NCI-H2227 treated with DMSO at 0.1 percent for 48 hours (cell line): ENCODE data around the gene ALG12.
"Not testable (repeated sequence)": the region's sequence is repeated elsewhere in the genome, so short reads cannot be mapped to it uniquely, and the experiment has no call there.

Experiments used
- DNase-seq: peaks from one replicate; lab custom pipeline; 2025; lab: John Stamatoyannopoulos, UW

The ALG12 gene

DNA sequence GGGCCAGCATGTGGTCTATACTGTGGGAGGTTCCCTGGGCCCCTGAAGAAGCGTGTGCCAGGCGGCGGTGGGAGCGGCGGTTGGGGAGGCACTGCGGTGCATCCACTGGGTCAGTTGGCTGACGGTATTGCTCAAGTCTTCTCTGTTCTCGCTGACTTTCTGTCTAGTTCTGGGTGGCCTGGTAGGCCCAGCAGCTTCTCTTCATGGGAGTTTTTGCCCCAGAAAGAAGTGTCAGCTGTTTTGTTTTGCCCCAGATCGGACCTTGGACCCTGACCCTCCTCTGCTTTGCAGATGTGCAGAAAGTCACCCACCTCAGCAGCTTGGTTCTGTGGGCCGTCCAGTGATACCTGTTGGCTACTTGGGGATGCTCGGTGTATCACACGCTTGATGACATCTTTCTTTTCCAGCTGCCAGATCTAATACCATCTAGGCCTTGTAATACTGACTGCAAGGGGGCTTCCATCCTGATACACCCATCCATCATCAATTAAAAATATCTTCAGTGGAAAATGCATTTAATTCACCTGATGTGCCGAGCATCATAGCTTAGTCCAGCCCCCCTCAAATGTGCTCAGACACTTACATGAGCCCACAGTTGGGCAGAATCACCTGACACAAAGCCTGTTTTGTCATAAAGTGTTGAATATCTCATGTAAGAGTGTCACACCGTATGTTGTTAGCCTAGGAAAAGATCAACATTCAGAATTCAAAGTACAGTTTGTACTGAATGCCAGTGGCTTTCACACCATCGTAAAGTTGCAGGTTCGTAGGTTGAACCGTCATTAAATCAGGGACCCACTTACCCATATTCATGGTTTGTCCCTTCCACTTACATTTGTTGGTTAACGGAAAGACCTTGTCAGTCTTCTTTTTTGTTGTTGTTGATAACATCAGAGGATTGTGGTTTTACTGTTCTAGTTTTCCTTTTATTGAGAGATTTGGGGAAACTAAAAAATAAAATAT lies 50.7 kb downstream of the ALG12 start:
- DNase-seq, result no peak

DNA sequence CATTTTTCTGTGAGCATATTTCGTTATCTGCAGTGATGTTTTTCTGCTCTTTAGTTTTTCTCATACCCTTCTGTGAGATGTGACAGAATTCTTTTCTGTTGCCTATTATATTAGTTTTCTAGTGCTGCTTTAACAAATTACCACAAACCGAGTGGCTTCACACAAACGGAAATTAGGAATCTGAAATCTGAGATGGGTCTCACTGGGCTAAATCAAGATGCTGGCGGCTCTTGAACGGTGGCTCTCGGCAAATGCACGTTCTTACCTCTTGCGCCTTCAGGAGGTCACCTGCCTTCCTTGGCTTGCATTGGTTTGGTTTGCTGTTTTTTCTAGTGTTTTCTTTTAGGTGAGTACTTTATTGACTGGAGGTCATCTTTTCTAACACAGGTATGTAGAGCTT lies 51.6 kb downstream of the ALG12 start:
- no peak for DNase-seq

DNA sequence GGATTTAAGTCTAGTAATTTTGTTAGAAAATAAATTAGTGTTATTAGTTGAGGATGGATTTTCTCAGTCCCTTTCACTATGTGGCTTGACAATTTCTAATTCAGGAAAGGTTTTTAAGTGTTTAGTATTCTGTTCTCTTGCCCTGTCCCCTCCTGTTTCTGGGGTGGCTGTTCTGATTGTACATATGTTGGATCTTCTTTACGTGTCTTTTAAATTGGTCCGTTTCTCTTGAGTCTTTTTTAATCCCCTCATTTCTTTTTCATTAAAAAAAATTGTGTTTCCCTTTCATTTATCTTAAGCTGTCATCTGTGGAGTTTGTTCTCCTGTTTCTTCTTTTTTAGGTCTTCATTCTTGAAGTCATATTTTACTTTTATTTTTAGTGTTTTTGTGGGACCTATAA lies 52.1 kb downstream of the ALG12 start:
- DNase-seq, result no peak

DNA sequence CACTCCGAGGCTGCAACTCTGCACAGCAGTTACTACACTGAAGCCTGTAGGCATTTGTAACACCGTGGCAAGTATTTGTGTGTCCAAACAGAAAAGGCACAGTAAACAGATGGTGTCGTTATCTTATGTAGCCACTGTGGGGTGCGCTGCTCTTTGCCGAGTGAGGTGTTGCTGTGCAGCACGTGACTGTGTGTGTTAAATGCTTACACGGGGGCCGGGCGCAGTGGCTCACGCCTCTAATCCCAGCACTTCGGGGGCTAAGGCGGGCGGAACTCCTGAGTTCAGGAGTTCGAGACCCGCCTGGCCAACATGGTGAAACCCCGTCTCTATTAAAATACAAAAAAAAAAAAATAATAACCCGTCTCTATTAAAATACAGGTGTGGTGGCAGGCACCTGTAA lies 53.1 kb downstream of the ALG12 start:
- no peak for DNase-seq

DNA sequence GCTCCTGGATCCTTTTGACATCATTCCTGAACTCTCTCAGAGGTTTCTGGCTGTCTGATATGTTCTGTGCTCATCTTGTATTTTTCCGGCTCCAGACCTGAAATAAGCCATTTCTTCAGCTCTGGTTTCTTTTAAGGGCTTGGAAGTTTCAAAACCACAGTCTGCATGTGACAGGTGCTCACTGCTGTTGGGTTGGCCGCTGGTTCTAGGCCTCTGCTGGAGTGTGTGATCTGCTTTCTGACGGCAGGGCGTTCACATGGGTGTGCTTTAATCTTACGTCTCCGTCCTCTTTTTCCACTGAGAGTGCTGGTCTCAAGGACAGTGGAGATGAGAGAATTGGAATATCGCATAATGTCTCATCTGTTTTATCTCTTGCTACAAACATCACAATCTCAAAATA lies 54.3 kb downstream of the ALG12 start:
- DNase-seq, result no peak

DNA sequence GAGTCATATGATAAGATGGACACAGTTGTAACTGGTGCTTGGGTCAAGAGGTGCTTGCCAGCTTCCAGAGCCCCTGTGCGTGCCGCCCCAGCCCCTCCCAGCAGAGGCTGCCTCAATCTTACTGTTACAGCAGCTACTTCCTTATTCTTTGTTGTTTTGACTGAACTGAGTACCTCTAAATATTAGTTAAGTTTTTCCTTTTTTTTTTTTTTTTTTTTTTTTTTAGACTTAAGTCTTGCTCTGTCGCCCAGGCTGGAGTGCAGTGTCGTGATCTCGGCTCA lies 55.8 kb downstream of the ALG12 start:
- no peak for DNase-seq

DNA sequence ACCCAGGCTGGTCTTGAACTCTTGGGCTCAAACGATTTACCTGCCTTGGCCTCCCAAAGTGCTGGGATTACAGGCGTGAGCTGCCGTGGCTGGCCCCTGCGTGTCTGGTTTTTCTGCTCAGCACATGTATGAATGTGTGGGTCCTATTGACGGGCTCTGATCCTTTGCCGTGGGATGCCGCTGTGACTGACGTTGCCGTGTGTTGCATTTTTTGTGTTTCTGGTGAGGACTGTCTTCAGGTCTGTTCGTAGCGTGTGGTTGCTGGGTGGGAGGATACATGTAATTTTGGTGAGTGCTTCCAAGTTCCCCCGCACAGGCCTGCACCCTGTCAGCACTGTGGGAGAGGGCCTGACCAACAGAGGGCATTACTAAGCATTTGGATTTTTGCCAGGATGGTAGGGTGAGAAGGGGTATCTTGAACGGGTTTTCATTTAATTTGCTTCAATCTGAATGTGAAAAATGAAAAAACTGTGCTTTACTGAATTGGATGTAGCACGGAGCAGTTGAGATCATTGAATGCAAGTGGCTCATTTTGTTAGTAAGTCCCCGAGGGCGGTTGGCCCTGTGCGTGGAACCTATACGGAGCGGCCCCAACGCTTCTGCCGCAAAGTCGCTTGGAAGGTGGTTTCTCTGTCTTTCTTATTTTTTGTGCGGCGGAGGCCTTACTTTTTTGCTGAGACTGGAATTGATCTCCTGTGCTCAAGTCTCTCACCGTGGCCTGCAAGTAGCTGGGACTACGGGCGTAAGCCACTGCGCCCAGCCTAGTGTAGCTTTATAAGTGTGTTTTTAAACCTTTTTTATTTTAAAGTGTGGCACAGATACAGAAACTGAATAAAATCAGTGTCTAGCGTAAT lies 56.4 kb downstream of the ALG12 start:
- DNase-seq, result no peak

DNA sequence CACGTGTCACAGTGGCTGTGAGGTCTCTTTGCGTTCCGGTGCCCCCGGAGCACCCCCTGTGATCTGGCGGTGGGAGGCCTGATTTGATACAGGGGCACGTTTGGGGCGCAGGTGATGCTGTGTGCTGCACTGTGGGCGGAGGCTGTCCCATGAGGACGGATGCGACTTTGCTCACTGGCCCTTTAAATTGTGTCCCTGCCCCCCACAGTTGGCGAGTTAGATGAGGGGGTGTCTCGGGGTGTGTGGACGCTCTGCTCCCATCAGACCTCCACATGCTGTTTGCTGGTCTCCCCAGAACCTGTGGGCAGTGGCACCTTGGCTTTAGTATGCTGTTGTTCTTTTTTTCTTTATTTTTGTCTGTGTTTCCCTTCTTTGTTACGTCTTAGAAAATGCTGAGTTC lies 59.4 kb downstream of the ALG12 start:
- DNase-seq, result no peak

DNA sequence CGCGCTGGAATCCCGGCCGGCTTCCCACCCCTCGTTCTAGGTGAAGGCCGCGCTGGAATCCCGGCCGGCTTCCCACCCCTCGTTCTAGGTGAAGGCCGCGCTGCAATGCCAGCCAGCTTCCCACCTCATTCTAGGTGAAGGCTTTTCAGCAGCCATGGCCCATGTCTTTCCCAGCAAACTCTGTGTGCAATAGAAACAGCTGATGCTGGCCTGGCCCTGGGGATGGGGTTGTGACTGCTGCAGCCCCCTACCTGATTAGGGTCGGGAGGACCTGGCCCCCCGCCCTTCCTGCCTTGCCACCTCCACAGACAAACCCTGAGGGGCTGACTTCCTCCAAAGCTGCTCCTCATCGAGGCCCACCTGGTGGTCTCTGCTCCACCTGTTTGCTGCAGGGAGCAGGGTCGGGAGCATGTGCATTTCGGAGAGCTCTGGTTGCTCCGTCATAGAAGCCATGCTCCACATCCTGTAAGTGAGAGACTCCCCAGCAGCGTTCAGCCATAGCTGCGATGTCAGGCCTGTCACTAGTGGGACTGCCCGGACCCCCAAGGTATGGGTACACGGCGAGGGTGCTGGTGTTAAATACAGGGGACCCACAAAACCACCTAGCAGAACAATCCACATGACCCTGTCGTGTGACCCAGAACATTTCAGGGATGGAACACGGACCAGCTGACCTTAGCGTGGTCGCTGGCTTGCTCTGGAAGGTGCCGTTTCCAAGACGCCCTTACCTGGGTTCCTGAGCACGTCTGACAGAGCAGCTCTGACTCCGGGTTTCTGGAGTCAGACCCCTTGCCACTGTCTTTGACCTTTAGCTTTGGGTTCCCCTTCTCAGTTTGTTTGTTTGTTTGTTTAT lies 61.2 kb downstream of the ALG12 start:
- DNase-seq, result no peak

DNA sequence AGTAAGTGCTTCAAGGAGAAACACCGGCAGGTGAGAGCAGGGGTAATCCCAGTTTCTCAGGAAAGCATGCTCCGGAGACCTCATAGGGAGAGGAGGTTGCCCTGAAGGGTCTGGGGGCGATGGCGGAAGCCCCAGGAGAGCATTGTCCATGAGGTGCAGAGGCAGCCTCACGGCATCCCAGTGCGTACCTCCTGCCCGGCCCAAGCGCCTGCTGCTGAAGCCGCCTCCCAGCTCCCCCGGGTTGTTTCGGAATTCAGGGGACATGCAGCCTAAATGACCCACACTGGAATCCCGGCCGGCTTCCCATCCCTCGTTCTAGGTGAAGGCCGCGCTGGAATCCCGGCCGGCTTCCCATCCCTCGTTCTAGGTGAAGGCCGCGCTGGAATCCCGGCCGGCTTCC lies 61.9 kb downstream of the ALG12 start:
- no peak for DNase-seq

DNA sequence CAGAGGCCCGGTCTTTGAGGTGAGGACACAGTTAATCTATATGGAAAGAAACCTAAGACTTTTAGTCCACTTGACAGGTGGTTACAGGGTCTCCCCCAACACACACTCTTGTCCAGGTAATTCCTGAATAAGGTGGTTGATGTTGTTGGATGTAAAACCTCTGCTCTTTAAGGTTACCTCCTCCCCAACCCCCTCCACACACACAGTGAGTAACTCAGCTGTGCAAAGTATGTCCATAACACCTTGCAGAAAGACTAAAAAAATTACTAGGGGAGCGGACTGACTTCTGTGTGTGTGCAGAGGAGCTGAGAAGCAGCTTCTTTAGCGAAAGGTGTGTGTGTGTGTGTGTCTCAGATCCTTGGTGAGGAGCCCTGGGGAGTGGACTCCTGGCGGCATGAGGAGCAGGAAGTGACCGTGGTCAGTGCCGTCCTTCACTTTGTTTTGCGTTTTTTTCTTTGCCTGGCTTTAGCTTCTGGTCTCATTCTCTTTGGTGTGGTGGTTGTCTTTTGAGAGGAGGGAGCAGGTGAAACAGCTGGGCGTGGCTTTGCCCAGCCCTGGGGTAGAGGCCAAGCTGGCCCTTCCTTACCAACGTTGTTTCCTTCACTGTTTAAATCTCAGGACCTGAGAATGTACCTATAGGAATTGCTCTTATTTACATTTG lies 62.9 kb downstream of the ALG12 start:
- no peak for DNase-seq

DNA sequence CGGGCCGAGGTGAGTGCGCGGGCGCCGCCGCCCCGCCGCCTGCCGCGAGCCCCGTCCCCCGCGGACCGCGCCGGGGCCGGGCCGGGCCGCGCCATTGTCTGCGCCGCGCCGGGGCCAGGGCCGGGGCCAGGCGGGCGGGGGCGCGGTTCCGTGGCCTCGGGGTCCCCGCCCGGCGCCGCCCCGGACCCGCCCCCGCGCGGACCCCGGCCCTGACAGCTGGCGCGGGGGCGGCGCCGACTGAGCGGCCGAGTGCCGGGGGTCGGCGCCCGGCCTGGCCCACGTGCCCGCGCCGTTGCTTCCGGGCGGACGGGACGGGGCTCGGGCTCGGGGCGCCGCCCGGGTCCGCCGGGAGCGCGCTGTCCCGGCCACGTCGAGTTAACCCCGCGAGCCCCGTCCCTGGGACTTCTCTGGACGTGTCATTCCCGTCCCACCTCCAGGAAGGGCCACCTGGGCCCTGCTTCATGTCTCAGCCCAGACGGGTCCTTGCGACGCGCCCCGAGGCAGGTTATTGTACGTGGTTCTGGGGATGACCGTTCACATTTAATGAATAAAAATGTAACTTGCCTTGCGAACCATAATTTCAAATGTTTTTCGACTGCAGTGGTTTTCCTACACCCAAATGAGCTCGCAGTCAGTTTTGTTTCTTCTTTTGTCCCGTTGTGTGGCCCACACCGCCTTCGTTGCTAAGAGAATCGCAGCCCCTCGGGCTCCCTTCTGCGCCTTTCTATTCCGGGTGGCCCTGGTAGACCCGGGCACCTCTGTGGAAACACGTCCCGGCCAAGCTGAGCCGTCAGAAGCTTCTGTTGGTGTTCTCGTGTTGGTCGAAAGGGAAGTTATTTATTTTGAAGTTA lies 64.0 kb downstream of the ALG12 start:
- DNase-seq, result no peak

DNA sequence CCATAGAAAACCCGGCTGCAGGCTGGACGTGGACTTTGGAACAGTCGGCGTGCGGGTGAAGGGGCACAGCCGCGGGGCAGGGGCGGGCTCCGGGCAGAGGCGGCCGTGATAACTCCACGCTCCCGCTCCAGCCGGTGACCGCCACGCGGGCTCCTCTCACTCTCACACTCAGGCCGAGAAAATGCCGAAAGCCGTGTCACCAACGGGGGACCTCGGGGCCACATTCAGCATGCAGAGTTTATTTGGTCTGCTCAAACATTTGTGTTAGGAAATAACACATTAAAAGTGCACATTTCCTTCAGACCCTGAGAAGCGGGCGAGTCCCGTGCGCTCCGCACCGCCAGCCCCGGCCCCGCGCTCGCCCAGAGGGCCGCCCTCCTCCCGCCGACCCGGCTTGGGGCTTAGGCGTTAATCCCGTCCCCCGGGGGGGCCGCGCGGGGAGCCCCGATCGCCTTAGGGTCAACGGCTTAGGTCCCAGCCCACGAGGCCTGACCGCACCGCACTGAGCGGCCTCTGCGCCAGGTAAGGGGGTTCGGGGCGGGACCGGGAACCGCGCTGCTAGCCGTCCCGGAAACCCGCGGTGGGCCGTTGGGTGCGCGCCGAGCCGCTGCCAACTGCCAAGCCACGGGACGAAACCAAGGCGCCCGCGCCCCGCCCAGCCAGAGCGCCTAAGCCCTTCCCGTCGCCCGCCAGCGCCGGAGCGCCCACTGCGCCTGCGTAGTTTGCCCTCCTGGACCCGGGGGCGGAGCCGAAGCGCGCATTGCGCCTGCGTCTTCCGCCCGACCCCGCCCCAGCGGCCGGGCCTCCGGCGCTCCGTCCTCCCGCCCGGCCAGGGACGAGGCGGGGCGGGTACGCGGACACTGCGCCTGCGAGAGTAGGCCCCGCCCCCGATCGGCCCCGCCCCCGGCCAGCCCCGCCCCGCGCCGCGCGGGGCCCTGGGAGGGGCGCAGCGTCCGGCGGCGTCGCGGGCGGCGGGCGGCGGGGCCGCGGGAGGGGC lies 65.0 kb downstream of the ALG12 start, which contains the start of gene ZBED4:
Gene ZBED4 (plus strand): TSS at position 947 of the 997 bp plus-strand sequence. CDS start 29,819 bp downstream, outside the sequence.
- peak; percentile 92 for DNase-seq

DNA sequence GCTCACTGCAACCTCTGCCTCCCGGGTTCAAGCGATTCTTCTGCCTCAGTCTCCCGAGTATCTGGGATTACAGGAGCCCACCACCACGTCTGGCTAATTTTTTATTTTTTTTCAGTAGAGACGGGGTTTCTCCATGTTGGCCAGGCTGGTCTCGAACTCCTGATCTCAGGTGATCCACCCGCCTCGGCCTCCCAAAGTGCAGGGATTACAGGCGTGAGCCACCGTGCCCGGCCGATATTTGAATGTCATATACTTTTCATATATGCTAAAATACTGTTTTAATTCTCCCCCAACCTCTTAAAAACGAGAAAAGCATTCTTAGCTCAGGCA lies 65.7 kb downstream of the ALG12 start:
- not testable (repeated sequence) for DNase-seq

DNA sequence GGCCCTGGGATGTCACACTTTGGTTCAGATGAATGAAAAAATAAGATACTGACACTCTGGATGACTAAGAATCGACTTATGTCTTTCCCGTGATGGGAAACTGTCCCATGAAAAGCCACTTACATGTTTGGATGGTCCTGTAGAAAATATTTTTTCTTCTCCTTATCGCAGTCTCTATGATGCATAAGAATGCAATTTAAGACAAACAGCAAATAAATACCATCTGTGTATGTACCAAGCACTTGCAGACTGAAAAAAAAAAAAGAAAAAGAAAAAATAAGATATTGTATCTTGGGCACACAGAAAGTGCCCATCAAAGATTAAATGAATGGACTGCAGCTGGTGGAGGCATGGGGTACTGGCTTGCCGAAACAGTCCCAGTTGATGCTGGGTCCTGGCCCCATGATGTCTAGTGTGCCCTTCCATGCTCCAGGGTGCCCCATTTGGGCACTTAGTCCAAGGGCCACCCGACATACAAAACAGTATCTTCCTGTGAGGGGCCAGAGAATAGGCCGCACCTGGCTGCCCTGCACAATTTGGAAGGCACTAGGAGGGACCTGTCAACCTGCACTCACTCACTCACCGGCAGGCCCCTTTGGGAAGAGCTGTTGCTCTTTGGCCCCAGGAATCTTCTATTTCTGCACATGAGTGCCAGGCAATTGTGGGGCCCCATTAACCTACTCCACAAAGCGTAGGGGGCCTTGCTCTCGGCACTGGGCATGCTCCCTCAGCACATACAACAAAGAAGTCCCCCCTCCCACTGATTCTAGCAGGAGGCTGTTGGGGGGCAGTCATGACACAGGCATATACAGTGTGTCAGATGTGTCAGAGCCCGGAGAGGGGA lies 67.1 kb downstream of the ALG12 start:
- DNase-seq, result no peak
